H1 (cell line): Measurements from ENCODE around the gene GRM1.

ENCODE experiments used
- ASH2L ChIP-seq: fragments of 200-600, 300-600 bp; sonication (generic); IDR thresholded peaks from one replicate; pipeline ENCODE4 v1.7.1; 2017; ENCODE audit warnings: low read length
- CEBPB ChIP-seq: IDR thresholded peaks from 2 replicates; pipeline ENCODE4 v1.6.1; 2012; ENCODE audit warnings: low read depth, low read length
- EP300 ChIP-seq, 2 experiments: IDR thresholded peaks; 1 replicate in 1 of 2; 2 replicates in 1 of 2; pipeline ENCODE4 v1.6.1; 2011 to 2012; ENCODE audit warnings: low read depth in 2 of 2, low read length in 2 of 2, mild to moderate bottlenecking in 2 of 2, borderline replicate concordance in 1 of 2, inconsistent platforms in 1 of 2, moderate library complexity in 1 of 2
- EZH2 ChIP-seq: fragments of 200-600 bp; sonication (generic); IDR thresholded peaks from 2 replicates; pipeline ENCODE4 v1.7.1; 2012; ENCODE audit warnings: low read depth, mild to moderate bottlenecking, moderate library complexity, low read length, inconsistent platforms; ENCODE audit not compliant: severe bottlenecking
- HDAC6 ChIP-seq: IDR thresholded peaks from one replicate; pipeline ENCODE4 v1.7.1; 2012; ENCODE audit warnings: low read depth, mild to moderate bottlenecking, inconsistent platforms, low read length, moderate library complexity
- JUND ChIP-seq: IDR thresholded peaks from 2 replicates; pipeline ENCODE4 v1.6.1; 2011; ENCODE audit warnings: mild to moderate bottlenecking, improper control_type of control experiment, low read length
- KDM1A ChIP-seq: fragments of 200-600, 300-600 bp; sonication (generic); IDR thresholded peaks from 2 replicates; pipeline ENCODE4 v1.7.1; 2016; ENCODE audit warnings: mild to moderate bottlenecking, low read length, borderline replicate concordance
- POLR2AphosphoS5 ChIP-seq: IDR thresholded peaks from 2 replicates; pipeline ENCODE4 v1.6.1; 2011; ENCODE audit warnings: low read depth, low read length
- RAD21 ChIP-seq, 2 experiments: IDR thresholded peaks in 1 of 2; conservative IDR thresholded peaks in 1 of 2; 2 replicates each; pipeline ENCODE4 v1.6.1; 2011; ENCODE audit warnings: low read depth in 2 of 2, low read length in 2 of 2, improper control_type of control experiment in 1 of 2, inconsistent platforms in 1 of 2, mild to moderate bottlenecking in 1 of 2, moderate library complexity in 1 of 2
- SIN3A ChIP-seq, 2 experiments: IDR thresholded peaks in 1 of 2; conservative IDR thresholded peaks in 1 of 2; 2 replicates each; pipeline ENCODE4 v1.6.1; 2011 to 2012; ENCODE audit warnings: low read length in 2 of 2, improper control_type of control experiment in 1 of 2, low read depth in 1 of 2, mild to moderate bottlenecking in 1 of 2
- SP1 ChIP-seq: IDR thresholded peaks from 2 replicates; pipeline ENCODE4 v1.6.1; 2011; ENCODE audit warnings: low read depth, low read length
- ZNF274 ChIP-seq: IDR thresholded peaks from 2 replicates; pipeline ENCODE4 v1.7.0; 2012; ENCODE audit warnings: low read length, borderline replicate concordance; ENCODE audit errors: extremely low read depth
- TF ChIP-seq, protein P1 (sequence below): IDR thresholded peaks from 2 replicates; pipeline ENCODE4 v1.6.1; 2011; ENCODE audit warnings: low read depth, mild to moderate bottlenecking, low read length; ENCODE audit not compliant: insufficient read depth
- TF ChIP-seq, protein P2 (sequence below), 3 experiments: IDR thresholded peaks; 1 replicate in 2 of 3; 2 replicates in 1 of 3; pipeline versions ENCODE4 v1.5.1 to v1.6.1; 2011; ENCODE audit warnings: low read length in 3 of 3, mild to moderate bottlenecking in 3 of 3, inconsistent platforms in 2 of 3, low read depth in 1 of 3, moderate library complexity in 1 of 3; ENCODE audit not compliant: insufficient read depth in 1 of 3; ENCODE audit errors: control extremely low read depth in 1 of 3

DNA sequence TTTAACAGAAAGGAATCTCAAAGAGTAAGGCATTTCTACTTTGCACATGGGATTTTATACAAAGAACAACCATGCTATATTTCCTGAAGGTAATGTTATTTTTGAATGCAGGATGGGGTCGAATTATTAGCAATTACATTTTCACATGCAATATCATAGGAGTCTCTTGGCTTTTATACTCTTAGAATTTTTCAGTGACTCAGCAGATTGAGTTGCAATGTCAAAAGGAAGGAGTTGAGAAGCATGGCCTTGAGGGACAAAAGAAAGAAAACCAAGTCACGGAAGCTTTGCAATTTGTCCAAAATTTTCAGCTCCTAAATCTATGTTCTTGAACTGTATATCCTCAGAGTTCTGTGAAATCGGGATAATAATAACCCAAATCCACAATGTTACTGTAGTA lies 181.1 kb downstream of the GRM1 start:
- no peak for TF ChIP-seq RAD21 (IDR thresholded peaks at IDR 0.05 in 1 of 2, conservative IDR thresholded peaks at IDR 0.05 in 1 of 2; ENCODE audit: low read depth in 2 of 2, low read length in 2 of 2)
- TF ChIP-seq CEBPB, result no peak
- TF ChIP-seq, protein P1, sequence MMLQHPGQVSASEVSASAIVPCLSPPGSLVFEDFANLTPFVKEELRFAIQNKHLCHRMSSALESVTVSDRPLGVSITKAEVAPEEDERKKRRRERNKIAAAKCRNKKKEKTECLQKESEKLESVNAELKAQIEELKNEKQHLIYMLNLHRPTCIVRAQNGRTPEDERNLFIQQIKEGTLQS, result no peak
- no peak for TF ChIP-seq HDAC6
- TF ChIP-seq EP300 (IDR thresholded peaks at IDR 0.05; ENCODE audit: borderline replicate concordance in 1 of 2, low read depth in 2 of 2, low read length in 2 of 2), result no peak
- no peak for TF ChIP-seq POLR2AphosphoS5
- no peak for TF ChIP-seq ZNF274
- no peak for TF ChIP-seq SIN3A (conservative IDR thresholded peaks at IDR 0.05 in 1 of 2, IDR thresholded peaks at IDR 0.05 in 1 of 2; ENCODE audit: low read depth in 1 of 2, low read length in 2 of 2)
- no peak for TF ChIP-seq SP1
- no peak for TF ChIP-seq JUND
- TF ChIP-seq, protein P2, sequence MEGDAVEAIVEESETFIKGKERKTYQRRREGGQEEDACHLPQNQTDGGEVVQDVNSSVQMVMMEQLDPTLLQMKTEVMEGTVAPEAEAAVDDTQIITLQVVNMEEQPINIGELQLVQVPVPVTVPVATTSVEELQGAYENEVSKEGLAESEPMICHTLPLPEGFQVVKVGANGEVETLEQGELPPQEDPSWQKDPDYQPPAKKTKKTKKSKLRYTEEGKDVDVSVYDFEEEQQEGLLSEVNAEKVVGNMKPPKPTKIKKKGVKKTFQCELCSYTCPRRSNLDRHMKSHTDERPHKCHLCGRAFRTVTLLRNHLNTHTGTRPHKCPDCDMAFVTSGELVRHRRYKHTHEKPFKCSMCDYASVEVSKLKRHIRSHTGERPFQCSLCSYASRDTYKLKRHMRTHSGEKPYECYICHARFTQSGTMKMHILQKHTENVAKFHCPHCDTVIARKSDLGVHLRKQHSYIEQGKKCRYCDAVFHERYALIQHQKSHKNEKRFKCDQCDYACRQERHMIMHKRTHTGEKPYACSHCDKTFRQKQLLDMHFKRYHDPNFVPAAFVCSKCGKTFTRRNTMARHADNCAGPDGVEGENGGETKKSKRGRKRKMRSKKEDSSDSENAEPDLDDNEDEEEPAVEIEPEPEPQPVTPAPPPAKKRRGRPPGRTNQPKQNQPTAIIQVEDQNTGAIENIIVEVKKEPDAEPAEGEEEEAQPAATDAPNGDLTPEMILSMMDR (IDR thresholded peaks at IDR 0.05; ENCODE audit: control extremely low read depth in 1 of 3, insufficient read depth in 1 of 3, low read depth in 1 of 3, low read length in 3 of 3), result no peak
- no peak for TF ChIP-seq ASH2L
- no peak for TF ChIP-seq KDM1A
- TF ChIP-seq EZH2, result no peak
